K562 (cell line): ENCODE measurements around the gene SCRN1. TPM values are rescaled to one million over a fixed set of nuclear protein-coding genes. Genes with fewer than 3 reads are reported as not detected.

Experiments used
- BHLHE40 ChIP-seq: IDR thresholded peaks from 2 replicates; pipeline ENCODE4 v1.6.1; 2011; ENCODE audit warnings: low read length, improper control_type of control experiment
- FOXA3 ChIP-seq, 2 experiments: fragments of 450-650 bp in 1 of 2; sonication (generic) in 1 of 2; formaldehyde crosslinking; IDR thresholded peaks in 1 of 2; conservative IDR thresholded peaks in 1 of 2; 2 replicates each; pipeline versions ENCODE4 v1.4.0 to v1.8.0; 2020 to 2022; ENCODE audit warnings: mild to moderate bottlenecking in 2 of 2, missing genetic modification reagents in 1 of 2
- FOXK2 ChIP-seq, 2 experiments: fragments of 450-650 bp; IDR thresholded peaks in 1 of 2; conservative IDR thresholded peaks in 1 of 2; 2 replicates each; pipeline ENCODE4 v1.6.1; 2016; ENCODE audit warnings: low read depth in 2 of 2, mild to moderate bottlenecking in 1 of 2
- NR3C1 ChIP-seq: sonication (generic); formaldehyde crosslinking; IDR thresholded peaks from 2 replicates; pipeline ENCODE4 v1.8.1; 2022; ENCODE audit warnings: missing genetic modification reagents
- PURB ChIP-seq: sonication (generic); formaldehyde crosslinking; IDR thresholded peaks from 2 replicates; pipeline ENCODE4 v1.9.0; 2021; ENCODE audit warnings: low read depth, mild to moderate bottlenecking, missing genetic modification reagents
- RB1 ChIP-seq: fragments of 450-650 bp; IDR thresholded peaks from 2 replicates; pipeline ENCODE4 v1.6.1; 2017; ENCODE audit warnings: low read depth, mild to moderate bottlenecking
- TOE1 ChIP-seq, 2 experiments: fragments of 450-650 bp in 1 of 2; sonication (generic) in 1 of 2; formaldehyde crosslinking in 1 of 2; IDR thresholded peaks; 2 replicates each; pipeline versions ENCODE4 v1.7.1 to v1.8.0; 2016 to 2022; ENCODE audit warnings: borderline replicate concordance in 2 of 2, mild to moderate bottlenecking in 2 of 2, antibody characterized with exemption in 1 of 2, inconsistent platforms in 1 of 2, low read depth in 1 of 2, missing genetic modification reagents in 1 of 2, moderate library complexity in 1 of 2
- polyA plus RNA-seq, 8 experiments: library from polyadenylated mRNA; depleted of rRNA in 4 of 8; stranded (reverse) in 5 of 8; unstranded in 3 of 8; fragments of >200 nt; fragmentation: Nextera tagmentation in 2 of 8; fragmentation: Illumina TruSeq in 1 of 8; extraction: Ambion mirVana in 2 of 8; extraction: Trizol in 1 of 8; gene quantifications; 2 replicates each; pipeline versions ENCODE4 v1.2.1 to v1.2.3, GENCODE V29; 2011 to 2014; ENCODE audit warnings: inconsistent platforms in 1 of 8, missing spikeins in 1 of 8
- total RNA-seq, 7 experiments: library from RNA; depleted of rRNA in 6 of 7; stranded (reverse); fragments of >200 nt in 6 of 7; fragmentation: Illumina TruSeq in 2 of 7; extraction: Trizol in 2 of 7; gene quantifications; 2 replicates each; pipeline versions ENCODE4 v1.2.1 to v1.2.3, GENCODE V29; 2011 to 2021; ENCODE audit warnings: low replicate concordance in 1 of 7
- TF ChIP-seq, protein P1 (sequence below): IDR thresholded peaks from 2 replicates; pipeline ENCODE4 v1.6.1; 2011; ENCODE audit warnings: borderline replicate concordance, low read depth, mild to moderate bottlenecking, moderate library complexity, low read length; ENCODE audit not compliant: insufficient read depth, poor library complexity, severe bottlenecking
- TF ChIP-seq, protein P2 (sequence below), 2 experiments: IDR thresholded peaks in 1 of 2; conservative IDR thresholded peaks in 1 of 2; 2 replicates each; pipeline ENCODE4 v1.6.1; 2016; ENCODE audit warnings: low read depth in 2 of 2, mild to moderate bottlenecking in 1 of 2, missing compliant biosample characterization in 1 of 2, missing genetic modification characterization in 1 of 2, moderate library complexity in 1 of 2
- TF ChIP-seq, protein P3 (sequence below), 2 experiments: fragments of 250-450 bp in 1 of 2; fragments of 450-650 bp in 1 of 2; sonication (Bioruptor Pico) in 1 of 2; IDR thresholded peaks; 2 replicates each; pipeline versions ENCODE4 v1.6.1 to v1.8.0; 2016 to 2021; ENCODE audit warnings: mild to moderate bottlenecking in 2 of 2, moderate library complexity in 2 of 2, missing compliant biosample characterization in 1 of 2, missing genetic modification characterization in 1 of 2
- TF ChIP-seq, protein P4 (sequence below): fragments of 200-800 bp; sonication (Bioruptor generic); IDR thresholded peaks from 2 replicates; pipeline ENCODE4 v1.6.1; 2017; ENCODE audit warnings: missing genetic modification characterization, missing compliant biosample characterization
- TF ChIP-seq, protein P5 (sequence below): fragments of 450-650 bp; IDR thresholded peaks from 2 replicates; pipeline ENCODE4 v1.6.1; 2016; ENCODE audit warnings: low read depth, mild to moderate bottlenecking, moderate library complexity

SCRN1 gene
- total and polyA plus RNA-seq, 9 of the 15 experiments (the other 6 are each of a cell fraction or from before 2014, with no cell fraction given): 0.13 to 1.4 (median 0.20) TPM

DNA sequence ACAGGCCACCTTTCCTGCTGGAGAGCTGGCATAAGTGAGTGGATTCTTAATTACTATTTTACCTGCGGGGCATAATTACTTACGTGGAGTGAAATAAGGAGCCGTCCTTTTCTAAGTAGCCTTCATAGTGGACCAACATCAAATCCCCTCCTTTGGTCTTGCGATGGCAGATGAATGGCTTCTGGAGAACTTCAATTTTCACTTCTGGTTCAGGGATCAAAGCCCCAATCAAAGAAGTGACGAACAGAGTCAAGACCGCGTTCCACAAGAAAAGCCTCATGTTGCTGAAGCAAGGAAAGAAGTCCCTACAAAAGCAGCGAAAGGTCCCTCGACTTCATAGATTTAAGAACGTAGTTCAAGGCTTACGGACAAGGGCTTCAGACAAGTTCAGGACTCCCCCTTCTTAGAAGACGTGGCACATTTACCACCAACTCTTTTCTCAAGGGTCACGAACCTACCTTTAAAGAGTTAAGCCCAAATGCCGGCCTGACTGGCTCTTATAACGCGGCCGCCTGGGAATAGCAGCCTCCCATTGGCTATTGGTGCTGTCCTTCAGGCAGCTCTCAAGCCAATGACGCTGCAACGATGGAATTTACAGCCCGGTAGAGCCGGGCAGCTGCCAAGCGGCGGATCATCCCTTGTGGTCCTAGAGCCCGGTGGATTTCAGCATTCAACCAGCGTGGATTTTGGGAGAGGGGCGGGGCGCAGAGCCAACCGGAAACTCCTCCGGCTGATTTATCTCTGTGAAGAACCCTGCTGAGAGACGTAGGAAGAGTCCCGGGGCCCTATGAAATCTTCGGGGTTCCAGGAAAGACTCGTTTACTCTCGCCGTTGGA, 36.8 kb upstream of the SCRN1 start, which contains the start of gene FKBP14 (continued):
- TF ChIP-seq, protein P1, sequence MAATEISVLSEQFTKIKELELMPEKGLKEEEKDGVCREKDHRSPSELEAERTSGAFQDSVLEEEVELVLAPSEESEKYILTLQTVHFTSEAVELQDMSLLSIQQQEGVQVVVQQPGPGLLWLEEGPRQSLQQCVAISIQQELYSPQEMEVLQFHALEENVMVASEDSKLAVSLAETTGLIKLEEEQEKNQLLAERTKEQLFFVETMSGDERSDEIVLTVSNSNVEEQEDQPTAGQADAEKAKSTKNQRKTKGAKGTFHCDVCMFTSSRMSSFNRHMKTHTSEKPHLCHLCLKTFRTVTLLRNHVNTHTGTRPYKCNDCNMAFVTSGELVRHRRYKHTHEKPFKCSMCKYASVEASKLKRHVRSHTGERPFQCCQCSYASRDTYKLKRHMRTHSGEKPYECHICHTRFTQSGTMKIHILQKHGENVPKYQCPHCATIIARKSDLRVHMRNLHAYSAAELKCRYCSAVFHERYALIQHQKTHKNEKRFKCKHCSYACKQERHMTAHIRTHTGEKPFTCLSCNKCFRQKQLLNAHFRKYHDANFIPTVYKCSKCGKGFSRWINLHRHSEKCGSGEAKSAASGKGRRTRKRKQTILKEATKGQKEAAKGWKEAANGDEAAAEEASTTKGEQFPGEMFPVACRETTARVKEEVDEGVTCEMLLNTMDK: no peak
- TF ChIP-seq PURB (no peak), TOE1 (IDR thresholded peaks at IDR 0.05; ENCODE audit: borderline replicate concordance) (peak; percentile 98), TOE1 (CRISPR knock-in tag; IDR thresholded peaks at IDR 0.05; ENCODE audit: borderline replicate concordance, low read depth) (no peak), FOXA3 (CRISPR knock-in tag; conservative IDR thresholded peaks at IDR 0.05 in 1 of 2, IDR thresholded peaks at IDR 0.05 in 1 of 2) (no peak), BHLHE40 (peak; percentile 55), RB1 (peak; percentile 66; the same call in 1 of the 2 replicates), NR3C1 (CRISPR knock-in tag) (no peak), FOXK2 (conservative IDR thresholded peaks at IDR 0.05 in 1 of 2, IDR thresholded peaks at IDR 0.05 in 1 of 2; ENCODE audit: low read depth in 2 of 2) (peak; percentile 62 to 71; a peak in 3 of 4 replicates)
- TF ChIP-seq, protein P2, sequence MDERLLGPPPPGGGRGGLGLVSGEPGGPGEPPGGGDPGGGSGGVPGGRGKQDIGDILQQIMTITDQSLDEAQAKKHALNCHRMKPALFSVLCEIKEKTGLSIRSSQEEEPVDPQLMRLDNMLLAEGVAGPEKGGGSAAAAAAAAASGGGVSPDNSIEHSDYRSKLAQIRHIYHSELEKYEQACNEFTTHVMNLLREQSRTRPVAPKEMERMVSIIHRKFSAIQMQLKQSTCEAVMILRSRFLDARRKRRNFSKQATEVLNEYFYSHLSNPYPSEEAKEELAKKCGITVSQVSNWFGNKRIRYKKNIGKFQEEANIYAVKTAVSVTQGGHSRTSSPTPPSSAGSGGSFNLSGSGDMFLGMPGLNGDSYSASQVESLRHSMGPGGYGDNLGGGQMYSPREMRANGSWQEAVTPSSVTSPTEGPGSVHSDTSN (CRISPR knock-in tag; IDR thresholded peaks at IDR 0.05; ENCODE audit: low read depth): peak; percentile 95
- TF ChIP-seq, protein P2 (tag; conservative IDR thresholded peaks at IDR 0.05; ENCODE audit: low read depth): peak; percentile 99
- TF ChIP-seq, protein P3, sequence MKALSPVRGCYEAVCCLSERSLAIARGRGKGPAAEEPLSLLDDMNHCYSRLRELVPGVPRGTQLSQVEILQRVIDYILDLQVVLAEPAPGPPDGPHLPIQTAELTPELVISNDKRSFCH (CRISPR knock-in tag; IDR thresholded peaks at IDR 0.05): no peak
- TF ChIP-seq, protein P3 (tag; IDR thresholded peaks at IDR 0.05): no peak
- TF ChIP-seq, protein P4, sequence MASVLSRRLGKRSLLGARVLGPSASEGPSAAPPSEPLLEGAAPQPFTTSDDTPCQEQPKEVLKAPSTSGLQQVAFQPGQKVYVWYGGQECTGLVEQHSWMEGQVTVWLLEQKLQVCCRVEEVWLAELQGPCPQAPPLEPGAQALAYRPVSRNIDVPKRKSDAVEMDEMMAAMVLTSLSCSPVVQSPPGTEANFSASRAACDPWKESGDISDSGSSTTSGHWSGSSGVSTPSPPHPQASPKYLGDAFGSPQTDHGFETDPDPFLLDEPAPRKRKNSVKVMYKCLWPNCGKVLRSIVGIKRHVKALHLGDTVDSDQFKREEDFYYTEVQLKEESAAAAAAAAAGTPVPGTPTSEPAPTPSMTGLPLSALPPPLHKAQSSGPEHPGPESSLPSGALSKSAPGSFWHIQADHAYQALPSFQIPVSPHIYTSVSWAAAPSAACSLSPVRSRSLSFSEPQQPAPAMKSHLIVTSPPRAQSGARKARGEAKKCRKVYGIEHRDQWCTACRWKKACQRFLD: no peak
- TF ChIP-seq, protein P5, sequence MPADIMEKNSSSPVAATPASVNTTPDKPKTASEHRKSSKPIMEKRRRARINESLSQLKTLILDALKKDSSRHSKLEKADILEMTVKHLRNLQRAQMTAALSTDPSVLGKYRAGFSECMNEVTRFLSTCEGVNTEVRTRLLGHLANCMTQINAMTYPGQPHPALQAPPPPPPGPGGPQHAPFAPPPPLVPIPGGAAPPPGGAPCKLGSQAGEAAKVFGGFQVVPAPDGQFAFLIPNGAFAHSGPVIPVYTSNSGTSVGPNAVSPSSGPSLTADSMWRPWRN: no peak
